CD4-positive, alpha-beta T cell treated with Interleukin-12 subunit alpha and Interleukin-12 subunit beta, for 1 hour (primary cell): ENCODE data around the gene PALM2AKAP2.

Source experiments
- DNase-seq: peaks from one replicate; pipeline ENCODE4 v3.0.0-alpha.2; 2020

PALM2AKAP2 gene

DNA sequence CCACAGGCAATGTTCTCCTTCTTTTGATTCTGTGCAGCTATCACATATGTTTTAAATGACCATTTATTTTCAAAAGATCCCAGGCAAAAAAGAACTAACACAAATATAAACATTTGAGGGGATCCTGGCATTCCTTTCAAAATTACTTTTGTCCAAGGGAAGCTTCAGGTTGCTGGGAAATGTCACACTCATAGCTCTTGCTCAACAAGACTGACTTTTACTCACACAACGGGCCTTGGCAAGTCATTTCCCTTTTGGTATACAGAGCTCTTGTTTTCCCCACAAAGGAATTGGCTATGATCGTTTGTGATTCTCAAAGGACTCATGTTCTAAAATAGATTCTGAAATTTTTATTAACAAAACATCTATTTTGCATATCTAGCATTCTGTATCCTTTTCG, 4.5 kb upstream of the PALM2AKAP2 start:
- DNase-seq, result no peak

DNA sequence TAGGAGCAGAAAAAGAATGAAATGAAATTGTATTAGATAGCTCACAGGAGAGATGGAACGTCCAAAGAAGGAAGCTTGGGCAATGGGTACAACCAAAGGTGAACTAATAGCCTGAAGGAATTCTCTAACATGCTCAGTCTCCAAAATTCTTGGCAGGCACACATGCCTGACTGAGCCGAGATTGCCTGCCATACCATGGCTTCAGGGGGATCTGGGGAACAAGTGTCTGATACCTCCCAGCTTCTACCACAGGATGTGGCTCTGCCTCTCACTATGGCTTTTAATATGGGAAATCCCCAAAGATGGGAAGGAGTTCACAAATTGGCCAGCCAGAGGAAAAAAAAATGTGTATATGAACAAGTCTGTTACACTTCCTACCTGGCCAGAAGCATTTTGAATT, 3.6 kb upstream of the PALM2AKAP2 start:
- DNase-seq, result no peak

DNA sequence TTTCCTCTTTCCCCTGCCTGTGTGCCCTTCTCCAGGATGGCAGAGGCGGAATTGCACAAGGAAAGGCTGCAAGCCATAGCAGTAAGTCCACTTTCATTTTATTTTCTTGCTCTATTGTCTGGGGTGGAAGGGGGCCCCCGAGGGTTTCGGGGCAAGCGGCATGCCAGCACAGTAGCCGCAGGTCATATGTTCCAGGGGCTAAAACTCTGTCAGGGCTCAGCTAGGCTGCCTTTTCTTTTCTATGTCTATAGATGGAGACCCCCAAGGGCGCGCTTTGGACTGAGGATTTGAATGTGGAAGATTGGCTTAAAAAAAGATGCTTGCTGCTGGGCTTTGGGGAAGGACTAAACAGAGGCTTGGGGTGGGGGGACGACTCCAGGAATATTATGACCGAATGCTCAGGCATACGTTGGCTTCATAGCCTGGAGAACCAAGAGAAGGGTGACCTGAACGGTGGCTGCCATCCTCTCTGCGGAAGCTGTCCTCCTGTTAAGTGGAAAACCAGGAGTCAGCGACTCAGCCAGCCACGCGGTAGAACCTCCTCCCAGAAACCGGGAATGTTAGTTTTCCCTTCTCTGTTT, 545 bp downstream of the PALM2AKAP2 start:
- no peak for DNase-seq

DNA sequence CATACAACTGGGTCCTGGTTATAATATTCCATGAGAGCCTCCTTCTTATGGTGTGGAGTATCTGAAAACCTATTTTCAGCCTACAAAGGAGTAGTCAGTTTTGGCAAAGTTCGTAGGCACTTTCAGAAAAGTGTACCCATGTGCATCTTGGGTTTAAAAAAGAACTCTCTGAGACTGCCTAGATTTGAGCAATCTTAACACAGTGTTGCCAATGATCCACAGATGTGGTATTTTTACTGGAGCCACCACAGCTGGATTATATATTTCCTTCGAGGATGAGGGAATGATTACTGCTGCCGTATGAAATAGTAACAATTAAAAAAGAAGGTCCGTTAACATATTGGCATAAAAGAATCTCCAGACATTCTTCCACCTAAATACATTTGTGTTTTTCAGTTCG, 1.1 kb downstream of the PALM2AKAP2 start:
- no peak for DNase-seq

DNA sequence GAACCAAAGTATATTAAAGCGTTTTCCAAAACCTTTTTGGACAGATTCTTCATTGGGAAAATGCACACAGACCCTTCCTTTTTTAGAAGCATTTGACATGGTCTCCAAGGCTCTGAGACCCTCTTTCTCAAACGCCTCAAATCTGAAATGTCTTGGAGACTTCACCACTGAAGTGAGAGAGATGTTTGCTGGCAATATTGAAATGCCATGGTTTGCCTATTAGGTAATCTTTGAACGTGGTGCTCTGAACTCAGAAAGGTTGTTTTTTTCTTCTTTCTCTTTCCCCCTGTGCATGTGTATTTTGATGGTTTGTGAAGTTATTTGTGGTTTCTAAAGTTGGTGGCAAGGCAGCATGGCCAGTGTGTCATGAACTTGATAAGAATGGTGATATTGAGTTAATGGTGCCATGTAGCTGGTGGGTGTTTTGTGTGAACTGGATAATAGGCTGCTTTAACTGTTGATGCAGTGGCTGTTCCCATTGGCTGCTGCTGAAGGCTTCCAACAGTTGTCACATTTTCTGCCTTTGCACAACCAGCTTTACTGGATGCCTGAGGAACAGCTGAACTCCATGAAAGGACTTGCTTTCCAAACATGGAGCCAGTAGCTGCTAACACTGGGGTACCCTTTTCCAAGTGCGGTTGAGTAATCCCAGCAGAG, 1.7 kb downstream of the PALM2AKAP2 start:
- DNase-seq, result no peak

DNA sequence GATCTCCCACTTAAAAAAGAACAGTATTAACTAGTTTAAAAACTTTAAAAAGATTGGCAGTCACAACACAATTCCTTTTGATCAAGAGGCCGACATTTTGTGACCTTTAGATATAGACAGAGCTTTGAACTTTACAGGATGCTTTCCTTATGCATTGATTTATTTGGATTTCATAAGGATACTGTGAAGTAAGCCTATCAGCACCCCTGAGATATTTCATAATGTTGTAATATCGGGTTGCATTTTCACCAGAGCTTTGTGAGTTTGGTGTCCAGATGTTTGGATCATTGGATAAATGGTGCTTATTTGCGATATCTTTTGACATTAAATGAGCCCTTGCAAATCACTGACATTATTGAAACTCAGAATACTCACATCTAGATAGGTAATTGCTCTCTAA, 7.7 kb downstream of the PALM2AKAP2 start:
- no peak for DNase-seq

DNA sequence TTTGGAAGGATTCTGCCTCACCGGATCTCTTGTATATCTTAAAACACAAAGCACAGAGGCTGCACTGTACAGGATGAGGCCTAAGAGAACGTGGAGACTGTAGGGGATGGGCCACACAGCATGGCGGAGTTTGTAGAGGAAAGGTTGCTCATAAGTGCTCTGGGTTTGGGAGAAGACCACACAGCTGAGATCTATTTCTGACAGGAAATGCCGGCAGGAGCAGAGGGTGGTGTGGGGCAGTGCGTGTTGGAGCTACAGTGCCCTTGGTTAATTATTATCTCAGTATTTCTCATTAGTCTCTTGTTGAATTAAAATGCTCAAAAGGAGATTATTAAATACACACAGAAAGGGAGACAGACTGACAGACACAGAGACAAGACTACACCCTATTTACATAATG, 9.6 kb downstream of the PALM2AKAP2 start:
- DNase-seq, result no peak

DNA sequence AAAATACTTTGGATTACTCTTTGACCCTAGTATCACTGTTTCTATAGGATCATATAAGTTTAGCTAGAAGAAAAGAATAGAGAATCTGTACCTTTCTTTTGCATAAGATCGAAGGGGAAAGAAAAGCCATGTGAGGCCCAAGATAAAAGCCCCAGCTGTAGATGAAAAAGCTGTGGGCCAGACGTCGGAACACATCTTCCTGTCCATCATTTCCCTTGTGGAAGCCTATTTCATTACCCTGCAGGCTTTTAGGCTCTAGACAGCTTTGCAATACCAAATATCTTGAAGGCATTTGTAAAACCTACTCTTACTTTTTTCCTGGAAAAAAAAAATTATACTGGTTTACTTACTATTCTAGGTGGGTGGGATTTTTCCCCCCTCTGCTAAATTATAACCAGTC, 10.0 kb downstream of the PALM2AKAP2 start:
- no peak for DNase-seq

DNA sequence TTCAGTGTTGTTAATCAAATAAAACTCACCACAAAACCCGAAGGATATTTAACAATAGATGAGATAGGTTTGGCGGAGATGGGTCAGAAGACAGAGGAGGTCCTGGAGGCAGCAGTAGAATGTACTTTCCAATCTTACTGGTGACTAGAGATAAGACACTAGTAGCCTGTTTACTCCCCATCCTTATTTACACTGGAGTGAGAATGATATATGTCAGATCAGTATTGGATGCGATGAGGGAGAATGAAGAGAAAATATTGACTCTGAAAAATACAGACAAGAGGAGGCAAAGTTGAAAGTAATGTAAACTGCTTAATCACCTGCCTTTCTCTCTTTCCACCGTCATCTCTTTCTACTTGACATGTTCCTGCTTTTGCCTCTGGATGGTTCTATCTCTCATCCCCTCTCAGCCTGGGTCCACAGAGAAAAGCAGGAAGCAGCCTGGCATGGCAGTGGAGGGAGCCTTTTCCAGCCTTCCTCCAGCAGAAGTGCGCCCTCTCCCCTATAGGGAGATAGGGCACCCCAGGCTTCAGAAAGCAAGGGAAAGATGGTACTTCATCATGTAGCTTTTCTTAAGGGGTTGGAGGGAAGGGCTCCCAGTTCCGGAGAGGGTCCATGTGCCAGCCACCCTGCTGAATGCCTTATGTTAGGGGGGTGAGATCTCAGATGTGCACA, 11.1 kb downstream of the PALM2AKAP2 start:
- no peak for DNase-seq

DNA sequence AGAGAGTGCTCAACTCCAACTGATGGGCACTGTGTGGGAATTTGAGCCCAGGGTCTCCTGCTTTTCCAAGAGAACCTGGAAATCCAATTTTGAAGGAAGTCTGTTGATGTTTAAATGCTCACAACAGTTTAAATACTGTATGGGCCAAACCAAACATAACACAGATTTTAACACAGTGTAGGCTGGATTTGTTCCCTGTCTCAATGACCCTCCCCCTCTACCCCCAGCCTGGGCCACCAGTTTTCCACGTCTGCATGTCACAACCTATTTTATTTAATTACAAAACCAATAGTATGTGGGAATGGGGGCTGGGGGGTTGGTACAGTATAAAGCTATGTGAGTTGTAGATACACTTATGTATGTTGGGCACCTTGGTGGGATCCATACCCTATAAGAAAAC, 11.7 kb downstream of the PALM2AKAP2 start:
- DNase-seq, result no peak

DNA sequence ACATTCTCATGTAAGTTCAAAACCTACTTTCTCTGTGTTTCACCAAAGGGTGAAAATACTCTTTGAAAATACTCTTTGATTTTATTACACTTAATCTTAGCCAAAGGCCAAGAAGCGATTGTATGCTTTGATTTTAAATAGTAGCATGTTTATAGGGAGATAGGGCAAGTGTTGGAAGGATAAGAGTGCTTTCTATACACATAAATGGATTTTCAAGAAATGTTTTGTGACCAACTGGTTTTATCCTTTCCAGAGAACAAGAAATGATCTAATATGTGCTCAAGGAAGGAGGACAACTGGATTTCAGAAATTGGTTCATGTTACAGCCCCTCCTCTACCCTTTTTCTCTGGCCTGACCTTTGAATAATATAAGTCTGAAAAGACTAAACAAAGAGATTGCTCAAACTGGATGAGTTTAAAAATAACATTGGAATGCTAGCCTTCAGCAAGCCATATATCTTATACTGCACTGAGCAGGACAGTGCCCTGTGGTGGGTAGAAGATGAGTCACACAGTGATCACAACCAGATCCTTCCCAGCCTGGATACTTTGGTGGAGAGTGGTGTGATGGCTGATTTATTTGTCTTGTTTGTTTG, 13.1 kb downstream of the PALM2AKAP2 start:
- DNase-seq, result no peak

DNA sequence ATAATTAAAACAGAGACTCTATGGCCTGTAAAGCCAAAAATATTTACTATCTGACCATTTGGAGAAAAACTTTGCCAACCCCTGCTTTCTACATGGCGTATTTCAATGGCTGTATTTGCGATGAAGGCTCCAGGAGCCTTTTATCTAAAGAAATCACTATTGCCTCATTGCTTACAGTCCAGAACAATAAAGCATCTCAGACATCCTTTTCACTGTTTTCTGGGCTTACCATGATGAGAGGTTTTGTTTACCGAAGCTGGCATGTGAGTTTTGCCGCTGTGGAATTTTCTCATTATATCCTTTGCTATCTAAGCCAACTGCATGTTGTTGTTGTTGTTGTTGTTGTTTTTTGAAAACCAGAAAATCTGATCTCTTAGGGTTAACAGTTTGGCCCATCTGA, 13.9 kb downstream of the PALM2AKAP2 start:
- no peak for DNase-seq

DNA sequence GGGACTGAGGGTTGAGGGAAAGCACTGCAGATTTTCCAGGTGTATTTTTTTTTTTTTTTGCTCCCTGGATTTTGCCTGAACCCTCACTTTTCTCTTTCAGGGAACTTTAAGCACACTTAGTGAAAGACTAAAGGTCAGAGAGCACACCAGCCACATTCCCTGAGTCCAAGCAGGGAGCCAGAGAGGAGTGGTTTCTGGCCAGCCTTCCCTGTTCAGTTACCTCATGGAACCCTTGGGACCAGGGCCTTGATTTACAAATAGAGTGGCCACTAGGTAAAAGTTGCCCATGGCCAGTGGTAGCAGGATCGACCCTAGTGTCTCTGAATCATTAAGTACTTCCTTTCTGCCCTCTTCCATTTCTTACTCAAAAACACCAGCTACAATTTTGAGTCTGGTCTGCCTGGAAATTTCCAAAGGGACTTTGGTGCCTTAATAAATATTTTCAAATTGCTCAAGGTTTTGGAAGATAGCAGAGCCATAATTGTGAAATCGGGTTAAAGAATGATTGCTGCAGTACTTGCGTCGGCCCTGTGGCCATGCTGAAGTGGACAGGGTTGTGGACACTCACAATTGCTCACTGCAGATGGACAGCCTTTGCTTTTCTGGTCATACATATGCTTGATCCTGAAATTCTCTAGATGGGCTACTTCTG, 14.5 kb downstream of the PALM2AKAP2 start:
- no peak for DNase-seq

DNA sequence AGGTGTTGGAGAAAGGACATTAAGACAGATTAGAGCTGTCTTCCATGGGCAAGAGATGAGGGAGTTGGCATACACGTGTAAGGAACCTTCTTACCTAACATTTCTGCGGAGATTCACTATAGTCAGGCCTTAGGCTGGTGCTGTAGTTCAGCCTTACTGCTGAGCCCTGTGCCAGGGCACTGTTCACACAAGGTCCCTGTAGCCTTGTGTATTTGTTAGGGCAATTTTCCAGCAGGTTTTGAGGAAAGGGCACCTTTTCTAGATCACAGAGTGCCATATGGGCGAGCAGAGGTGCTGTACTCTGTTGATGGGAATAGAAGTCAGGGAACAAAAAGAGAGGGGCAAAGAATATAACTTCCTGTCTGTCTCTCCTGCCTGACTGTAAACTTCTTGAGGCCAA, 15.6 kb downstream of the PALM2AKAP2 start:
- no peak for DNase-seq

DNA sequence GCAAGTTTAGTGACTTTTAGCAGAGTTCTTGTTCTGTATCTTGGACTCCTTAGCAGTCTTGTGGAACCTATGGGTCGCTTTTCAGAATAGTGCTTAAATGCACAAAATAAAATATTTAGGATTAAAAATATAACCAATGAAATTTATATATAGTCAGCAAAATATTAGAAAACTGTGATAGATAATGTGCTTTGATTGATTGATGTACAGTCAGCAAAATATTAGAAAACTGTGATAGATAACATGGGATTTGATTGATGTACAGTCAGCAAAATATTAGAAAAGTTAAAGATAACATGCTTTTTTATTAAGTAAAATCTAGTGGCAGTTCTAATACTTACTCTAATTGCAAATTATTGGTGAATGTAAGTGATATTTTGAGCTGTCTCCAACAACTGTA, 16.1 kb downstream of the PALM2AKAP2 start:
- DNase-seq, result no peak

DNA sequence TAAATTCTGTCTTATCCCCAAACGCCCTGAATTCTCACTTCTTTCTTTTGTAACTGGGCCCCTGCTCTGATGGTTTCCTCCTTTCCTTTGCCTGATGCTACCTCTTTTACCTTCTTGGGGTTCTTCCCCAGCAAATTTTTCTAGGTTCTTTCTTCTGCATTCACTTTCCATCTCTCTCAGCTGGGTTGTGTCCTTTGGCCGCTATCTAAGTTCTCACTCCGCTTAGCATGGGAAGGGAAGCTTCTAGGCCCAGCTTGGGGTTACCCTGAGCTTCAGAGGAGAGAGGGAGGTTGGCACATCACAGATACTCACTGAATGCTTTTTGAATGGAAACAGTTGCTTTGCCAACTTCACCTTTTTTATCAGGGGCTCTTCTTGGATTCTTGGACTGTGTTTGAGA, 17.0 kb downstream of the PALM2AKAP2 start:
- DNase-seq, result no peak

DNA sequence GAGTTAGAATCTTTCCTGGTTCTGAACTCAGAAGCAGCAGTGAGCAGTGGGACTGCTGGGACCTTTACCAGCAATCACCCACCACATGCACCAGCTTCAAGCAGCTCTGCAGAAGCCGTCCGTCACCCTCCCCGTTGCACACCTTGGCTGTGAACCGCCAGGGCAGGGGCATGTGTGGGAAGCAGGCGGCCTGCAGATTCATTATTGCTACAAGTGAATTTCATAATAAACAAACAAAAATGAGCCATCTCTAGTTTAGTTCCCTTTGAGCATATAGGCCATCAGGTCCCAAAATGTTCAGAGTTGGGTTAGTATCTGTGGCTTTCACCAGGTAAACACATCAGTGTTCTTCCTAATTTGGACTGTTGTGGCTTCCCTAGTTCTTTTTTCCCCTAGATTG, 17.5 kb downstream of the PALM2AKAP2 start:
- no peak for DNase-seq

DNA sequence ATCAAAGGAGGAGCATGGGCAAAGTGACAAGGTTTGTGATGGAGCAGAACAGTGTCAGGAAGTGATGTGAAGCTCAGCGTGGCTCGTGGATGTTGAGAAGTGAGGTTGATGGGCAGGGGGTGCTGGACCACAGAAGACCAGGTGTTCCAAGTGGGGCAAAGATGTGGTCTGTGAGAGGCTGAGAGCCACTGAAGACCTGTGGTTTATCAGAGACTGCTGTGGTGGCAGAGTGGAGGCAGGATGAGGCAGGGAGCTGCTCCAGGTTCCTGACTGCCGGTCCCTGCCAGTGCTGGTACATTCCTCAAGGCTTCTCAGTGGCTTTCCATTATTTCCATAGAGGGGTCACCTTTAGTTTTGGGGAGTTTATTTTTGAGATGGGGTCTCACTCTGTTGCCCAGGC, 19.1 kb downstream of the PALM2AKAP2 start:
- DNase-seq, result no peak

DNA sequence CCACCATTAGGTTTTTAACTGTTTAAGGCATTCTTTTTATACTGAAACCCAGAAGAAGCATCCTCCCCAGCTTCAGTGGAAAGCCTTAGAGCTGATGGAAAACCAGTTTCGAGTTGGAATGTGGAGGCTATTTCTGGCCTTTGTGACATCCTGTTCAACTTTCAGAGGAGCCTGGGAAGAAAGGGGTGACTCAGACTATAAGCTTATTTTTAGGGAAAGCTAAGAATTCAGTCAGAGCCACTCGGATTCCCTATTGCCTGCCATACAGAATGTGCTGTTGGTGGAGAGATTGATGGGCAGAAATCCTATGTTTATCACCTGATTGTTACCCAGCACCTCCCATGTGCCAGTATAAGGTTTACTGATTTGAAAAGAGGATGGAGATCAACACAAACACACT, 19.8 kb downstream of the PALM2AKAP2 start:
- no peak for DNase-seq

DNA sequence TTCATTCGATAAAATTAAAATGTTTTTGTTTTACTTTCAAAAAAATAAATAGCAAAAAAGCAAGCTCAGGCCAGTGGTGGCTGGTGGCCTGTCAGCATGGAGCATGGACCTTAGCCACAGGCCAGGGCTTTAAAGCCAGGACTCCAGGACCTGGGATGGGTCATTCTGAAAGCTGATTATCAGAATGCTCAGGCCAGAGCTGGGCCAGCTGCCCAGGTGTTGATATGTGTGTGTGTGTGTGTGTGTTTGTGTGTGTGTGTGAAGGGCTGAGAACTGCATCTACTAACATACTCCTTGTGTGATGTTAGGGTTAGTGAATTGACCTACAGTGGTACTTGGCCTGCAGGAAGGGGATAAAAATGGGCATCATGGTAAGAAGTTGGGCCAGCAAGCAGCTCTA, 21.5 kb downstream of the PALM2AKAP2 start:
- DNase-seq, result no peak

DNA sequence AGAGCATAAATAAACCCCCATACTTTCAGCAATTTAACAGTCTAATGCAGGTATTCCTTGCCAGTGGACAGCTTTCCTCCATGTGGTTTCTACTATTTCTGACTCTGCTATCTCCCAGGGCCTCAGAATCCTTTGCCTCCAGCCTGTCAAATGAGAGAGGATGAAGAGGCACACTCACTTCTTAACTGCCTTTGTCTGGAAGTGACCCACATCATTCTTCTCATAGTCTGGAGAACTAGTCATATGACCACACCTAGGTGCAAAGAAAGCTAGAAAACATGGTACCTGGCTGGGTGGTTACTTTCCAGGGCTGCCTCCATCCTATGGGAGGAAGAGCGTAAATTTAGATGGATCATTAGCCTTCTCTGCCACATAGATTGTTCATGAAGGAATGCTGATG, 22.5 kb downstream of the PALM2AKAP2 start:
- no peak for DNase-seq

DNA sequence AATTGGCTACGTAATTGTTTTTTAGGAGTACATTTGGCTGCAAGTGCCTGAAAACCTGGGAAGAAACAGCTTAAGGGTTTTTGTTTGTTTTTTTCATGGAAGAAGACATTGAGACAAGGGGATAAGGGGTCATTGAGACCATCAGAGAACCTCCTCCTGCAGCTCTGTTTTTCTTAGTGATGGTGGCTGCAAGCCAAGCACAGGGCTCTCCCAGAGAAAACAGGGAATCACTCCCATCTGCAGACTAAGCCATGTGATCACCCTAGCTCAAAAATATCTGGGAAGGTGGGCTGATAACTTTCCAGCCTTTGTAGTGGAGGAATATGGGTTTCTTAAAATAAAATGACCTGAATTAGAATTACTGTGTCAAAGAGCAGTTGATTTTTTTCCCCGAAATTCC, 25.1 kb downstream of the PALM2AKAP2 start:
- DNase-seq, result no peak

DNA sequence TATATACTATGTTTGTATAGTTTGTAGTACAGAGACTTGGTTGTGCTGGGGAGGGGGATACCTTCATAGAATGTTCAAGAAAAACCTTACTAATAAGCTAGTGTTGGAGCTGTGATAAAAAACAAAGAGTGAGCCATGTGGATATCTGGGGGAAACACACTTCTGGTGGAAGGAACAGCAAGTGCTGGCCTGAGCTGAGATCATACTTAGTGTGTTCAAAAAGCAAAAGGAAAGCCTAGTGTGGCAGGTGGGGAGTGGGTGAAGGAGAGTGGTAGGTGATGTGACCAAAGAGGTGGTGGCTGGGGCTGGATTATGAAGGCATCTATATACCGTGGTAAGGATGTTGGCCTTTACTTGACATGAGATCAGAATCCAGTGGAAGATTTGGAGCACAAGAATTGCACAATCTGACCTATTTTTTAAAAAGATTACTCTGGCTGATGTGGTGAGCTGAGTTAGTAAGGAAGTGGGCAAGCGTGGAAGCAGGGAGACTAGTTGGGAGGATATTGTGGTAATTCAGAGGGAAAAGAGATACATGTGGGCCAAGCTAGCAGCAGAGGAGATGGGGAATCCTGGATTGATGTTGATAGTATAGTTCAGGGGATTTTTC, 26.6 kb downstream of the PALM2AKAP2 start:
- no peak for DNase-seq
